ENCODE measurements around the gene SFXN3.
A peak's percentile ranks its signal among the peaks of the same experiment; 100 is the strongest.
"Not testable (repeated sequence)": the region's sequence is repeated elsewhere in the genome, so short reads cannot be mapped to it uniquely, and the experiment has no call there.

The SFXN3 gene

DNA sequence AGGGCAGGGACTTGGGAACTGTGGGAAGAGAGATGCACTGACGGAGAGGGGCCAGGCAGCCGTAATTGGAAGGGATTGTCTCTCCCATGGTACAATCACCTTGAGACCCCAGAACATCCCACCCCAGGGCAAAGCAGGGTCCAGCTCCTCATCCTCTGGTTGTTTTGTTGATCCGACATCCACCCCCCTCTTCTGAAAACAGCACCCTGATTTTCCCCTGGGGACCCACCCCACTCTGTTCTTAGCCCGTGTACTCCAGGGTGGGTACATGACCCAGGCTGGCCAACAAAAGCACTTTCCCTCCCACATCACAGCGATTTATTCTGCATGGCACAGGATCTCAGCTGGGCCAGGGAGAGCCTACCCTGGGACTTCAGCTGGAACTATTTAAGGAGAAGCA is 14.2 kb upstream of the SFXN3 start:
- no peak for DNase-seq

DNA sequence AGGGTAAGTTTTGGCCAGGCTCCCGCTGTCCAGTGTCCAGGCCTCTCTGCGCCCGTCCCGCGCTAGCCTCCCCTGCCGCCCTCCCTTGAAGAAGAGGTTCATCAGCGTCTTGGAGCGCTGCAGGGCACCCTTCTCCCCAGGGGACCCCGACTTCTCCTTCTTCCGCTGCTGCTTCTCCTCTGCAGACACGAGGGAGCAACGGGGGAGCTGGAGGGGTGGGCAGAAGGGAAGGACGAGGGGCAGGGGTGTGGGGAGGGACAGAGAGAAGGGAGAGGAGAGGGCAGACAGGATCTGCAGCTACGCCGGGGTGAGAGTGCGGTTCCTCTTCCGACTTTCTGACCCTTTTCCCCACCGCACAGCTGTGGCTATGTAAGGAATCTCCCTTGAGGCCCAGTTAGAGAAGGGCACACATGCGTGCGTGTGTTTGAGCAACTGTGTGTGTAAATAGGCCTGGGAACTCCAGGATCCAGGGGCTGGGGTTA is 12.9 kb upstream of the SFXN3 start:
- no peak for DNase-seq

DNA sequence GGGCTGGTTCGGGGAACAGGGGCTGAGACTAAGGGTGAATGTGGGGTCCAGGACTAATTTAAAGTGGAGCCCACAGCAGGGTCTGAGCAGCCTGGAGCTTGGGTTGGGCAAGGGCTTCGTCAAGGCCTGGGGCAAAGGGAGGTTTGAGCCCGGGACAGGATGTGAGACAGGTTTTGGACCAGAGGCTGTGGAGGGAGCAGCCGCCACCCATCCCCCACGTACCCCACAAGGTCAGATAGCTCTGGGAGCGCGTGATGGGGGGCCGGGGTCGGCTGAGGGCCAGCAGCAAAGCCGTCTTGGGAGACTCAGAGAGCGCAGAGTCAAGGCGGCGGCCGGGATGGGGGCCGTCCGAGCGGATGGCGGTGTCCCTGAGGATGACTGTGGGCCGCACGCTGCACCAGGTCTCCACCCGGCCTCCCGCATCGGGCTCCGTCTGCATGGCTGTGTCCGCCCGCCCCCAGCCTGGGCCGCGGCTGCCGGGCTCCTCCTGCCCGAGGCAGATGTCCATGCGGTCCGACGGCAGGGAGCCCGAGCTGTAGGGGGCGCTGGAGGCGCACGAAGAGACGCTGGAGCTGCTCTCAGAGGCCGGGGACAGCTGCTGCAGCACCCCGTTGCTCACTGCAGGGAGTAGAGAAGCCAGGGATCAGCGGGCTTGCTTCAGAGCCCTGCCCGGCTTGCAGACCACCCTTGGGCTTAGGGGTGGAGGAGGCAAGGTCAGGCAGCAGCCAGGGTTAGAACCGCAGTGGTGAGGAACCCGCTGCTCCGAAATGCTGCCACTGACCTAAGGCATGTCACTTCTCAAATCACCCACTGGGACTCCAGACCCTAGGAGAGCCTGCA is 12.2 kb upstream of the SFXN3 start:
- DNase-seq, result peak; percentile 75

DNA sequence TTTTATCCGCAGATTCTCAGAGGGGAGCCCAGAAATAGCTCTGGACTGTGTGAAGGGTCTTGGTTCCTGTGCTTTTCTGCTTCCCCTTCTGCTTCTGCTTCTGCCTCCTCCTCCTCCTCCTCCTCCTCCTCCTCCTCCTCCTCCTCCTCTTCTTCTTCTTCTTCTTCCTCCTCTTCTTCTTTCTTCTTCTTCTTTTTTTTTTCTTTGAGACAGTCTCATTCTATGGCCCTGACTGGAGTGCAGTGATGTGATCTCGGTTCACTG is 11.7 kb upstream of the SFXN3 start:
- DNase-seq, result no peak

DNA sequence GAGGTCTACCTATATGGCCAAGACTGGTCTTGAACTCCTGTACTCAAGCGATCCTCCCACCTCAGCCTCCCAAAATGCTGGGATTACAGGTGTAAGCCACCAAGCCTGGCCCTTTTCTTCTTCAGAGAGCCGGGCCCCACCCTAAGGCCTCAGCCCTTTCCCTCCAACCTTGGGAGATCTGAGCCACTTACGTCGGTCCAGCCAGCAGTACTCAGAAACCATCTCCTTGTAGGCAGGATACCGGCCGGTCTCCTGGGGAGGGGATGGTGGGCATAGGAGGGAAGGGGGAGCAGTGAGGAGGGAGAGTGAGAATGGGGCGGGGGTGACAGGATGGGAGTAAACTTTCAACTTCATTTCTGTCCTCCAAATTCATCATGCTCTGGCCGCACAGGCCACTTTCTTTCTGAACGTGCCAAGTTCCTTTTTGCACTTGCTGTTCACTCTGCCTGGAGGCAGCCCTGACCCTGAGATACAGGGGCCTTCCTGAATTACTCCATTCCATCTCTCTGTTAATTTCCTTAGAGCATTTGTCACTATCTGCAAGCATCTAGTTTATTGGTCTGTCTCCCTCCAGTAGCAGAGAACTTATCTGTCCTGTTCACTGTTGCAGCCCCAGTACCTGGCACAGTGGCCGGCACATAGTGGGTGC is 10.5 kb upstream of the SFXN3 start:
- DNase-seq, result no peak

DNA sequence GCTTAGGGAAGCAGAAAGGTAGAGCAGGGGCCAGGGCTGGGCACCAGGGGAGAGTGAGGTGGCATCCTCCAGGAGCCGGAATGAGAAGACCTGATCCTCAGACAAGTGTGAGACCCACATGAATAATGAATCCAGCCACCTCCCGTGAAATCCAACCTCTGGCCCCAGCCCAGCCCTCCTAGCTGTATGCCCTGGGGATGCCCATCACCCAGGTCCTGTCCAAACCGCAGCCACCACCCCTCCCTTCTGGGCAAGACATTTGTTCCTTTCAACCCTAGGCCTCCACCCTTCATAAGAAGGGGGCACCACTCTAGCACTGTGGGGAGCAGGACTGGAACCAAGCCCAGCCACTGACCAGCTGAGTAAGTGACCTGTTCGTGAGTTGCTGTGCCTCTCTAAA is 9.8 kb upstream of the SFXN3 start:
- no peak for DNase-seq

DNA sequence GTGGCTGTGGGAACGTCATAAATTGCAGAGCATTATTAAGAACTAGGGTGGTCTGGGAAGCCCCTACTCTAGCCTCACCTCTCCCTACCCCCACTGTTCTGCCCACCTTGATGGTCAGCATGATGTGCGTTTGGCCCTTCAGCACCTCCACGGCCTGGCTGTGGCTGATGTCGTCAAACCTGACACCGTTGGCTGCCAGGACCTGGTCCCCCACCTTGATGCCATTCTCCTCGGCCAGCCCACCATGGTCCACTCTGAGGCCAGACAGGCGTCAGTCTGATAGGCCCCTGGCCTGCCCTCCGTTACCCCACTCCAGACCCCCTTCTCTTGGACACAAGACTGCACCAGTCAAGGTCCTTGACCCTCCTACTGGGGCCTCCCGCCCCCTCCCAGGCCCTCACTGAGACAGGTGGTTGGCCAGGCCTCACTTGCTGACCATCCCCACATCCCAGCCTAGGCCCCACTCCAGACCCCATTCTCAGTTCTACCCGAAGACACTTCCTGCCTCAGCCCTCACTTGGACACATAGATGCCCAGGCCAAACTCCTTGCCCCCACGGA is 9.3 kb upstream of the SFXN3 start:
- DNase-seq, result no peak

DNA sequence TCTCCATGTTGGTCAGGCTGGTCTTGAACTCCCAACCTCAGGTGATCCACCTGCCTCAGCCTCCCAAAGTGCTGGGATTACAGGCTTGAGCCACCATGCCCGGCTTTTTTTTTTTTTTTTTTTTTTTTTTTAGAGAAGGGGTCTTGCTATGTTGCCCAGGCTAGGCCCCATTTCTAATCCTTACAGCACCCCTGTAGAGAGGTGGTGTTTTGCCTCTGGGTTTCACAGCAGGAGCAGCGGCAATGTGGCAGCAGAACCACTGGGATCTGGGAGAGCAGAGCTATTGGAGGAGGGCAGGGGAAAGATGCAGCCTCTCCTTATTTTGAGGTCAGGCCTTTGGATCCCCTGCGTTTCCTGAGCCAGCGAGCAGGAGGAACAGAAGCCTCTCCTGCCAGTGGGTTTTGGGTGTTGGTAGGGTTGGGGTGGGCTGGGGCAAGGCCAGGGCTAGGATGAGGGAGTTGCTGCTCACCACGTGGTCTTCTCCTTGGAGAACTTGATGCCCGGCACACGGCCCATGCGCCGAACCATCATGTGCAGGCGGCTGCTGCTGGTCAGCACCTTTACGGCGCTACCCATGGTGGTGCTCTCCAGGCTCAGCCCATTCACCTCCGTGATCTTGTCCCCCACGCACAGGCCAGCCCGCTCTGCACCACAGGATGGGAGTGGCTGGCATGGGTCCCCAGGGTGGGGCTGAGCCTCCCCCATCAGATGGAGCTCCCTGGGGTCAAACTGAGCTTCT is 7.9 kb upstream of the SFXN3 start:
- no peak for DNase-seq

DNA sequence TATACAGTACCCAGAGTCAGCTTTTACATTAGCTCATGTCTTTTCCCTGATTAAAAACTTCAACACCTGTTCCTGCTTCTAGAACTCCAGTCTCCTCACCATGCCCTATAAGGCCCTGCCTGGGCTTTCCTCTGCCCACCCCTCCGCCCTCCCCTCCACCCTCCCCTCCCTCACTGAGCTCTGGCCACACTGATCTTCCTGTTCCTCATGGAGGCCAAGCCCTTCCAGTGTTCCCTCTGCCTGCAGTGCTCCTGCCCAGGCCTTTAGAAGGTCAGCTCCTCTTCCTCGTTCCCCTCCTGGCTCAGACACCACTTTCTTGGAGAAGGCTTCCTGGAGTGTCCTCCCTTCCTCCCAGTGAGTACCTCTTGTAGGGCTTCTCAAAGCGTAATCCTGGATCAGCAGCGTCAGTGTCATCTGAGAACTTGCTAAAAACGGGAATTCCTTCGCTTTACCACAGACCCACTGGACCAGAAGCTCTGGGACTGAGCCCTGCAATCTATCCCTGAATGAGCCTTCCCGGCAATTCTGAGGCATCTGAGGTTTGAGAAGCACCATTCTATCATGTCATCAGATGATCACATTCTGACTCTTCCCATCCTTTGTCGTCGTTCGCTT is 3.8 kb upstream of the SFXN3 start:
- DNase-seq, result peak; percentile 51

DNA sequence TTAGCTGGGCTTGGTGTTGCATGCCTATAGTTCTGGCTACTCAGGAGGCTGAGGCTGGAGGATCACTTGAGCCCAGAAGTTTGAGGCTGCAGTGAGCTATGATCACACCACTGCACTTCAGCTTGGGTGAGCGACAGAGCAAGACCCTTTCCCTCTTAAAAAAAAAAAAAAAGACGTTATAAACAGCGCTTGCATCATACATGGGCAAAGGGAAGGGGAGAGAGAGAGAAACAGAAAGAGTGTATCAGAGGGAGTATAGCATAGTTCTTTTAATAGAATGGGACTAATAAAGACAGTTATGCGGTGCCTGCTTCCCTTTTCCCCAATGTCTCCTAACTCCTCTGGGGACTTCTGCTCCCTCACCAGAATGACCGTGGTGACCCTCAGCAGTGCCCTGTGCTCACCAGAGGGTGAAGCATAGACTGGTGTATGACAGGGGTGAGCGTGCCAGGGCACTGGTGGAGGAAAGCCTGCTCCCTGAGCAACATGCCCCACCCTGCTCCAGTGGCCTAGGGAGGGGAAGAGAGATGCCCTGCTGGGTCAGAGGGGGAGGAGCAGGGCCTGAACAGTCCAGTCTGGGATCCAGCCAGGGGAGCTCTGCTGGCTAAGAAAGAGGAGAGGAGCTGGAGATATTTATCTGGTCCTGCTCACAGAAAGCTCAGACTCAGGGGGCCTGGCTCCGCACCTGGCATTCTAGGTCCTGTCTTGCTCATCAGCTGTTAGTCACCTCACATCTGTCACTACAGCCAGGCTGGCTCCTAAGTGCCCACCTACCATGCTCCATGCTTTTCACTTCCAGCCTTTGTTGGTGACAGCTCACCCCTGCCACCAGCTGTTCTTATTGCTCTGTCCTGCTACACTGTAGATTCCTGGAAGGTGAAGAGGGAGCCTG is 2.3 kb upstream of the SFXN3 start:
- DNase-seq, result no peak

DNA sequence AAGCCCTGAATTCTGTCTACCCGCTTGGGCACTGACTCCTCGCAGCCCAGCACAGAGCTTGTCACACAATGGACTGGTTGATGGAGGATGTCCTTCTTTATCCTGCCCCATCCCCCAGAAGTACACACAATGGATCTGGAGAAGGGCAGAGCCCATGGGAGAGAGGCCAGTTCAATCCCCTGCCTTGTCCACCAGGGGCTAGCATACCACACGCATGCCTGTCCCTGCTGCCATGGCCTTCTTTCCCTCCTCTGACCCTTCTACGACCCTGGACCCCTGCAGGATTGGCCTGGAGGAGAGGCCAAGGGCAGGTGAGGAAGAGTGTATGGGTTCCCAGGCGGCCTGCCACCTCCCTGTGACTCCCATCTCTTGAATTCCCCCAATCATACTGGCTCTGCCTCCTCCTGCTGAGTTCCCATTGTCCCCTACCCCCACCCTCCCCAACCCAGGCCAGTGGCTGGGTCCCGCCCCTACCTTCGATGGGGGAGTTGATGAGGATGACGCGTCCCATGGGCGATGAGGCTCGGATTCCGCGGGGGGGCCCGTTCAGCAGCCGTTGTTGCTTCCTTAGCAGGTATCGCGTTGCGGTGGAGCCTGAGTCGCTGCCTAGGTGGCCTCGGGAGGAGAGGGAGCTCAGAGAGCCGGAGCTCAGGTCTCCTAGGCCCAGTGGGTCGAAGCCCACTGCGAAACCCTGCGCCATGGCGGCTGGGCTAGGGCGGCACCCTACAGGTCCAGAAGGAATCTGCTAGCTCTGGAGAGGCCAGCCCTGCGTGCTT is 1.3 kb upstream of the SFXN3 start:
- DNase-seq, result no peak

DNA sequence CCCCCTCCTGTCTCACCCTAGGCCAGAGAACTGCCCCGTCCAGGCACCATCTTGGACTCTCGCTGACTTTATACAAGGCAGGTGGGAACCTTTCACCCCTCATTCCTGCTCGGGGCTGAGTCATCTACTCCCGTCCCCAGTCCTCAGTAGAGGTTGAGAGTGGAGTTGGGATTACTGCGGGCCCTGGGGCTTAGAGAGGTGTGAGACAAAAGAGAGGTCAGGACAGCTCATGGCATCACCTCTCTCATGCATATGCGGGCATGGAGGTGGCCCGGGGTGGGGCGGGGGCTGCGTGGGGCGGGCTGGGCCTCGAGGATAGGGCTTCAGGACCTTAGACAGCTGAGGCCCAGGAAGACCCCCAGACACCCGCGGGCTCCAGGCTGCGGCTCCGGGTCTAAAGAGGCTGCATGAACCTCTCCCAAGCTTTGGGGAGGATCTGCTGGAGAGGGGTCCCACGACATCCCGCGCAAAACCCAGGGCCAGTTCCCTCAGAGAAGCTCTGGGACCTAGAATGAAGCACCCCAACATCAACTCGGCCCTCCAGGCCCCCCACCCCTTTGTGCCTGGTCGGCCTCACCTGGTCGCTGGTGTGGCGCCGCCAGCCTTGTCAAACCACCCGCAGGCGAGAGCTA is 422 bp upstream of the SFXN3 start:
- no peak for DNase-seq

DNA sequence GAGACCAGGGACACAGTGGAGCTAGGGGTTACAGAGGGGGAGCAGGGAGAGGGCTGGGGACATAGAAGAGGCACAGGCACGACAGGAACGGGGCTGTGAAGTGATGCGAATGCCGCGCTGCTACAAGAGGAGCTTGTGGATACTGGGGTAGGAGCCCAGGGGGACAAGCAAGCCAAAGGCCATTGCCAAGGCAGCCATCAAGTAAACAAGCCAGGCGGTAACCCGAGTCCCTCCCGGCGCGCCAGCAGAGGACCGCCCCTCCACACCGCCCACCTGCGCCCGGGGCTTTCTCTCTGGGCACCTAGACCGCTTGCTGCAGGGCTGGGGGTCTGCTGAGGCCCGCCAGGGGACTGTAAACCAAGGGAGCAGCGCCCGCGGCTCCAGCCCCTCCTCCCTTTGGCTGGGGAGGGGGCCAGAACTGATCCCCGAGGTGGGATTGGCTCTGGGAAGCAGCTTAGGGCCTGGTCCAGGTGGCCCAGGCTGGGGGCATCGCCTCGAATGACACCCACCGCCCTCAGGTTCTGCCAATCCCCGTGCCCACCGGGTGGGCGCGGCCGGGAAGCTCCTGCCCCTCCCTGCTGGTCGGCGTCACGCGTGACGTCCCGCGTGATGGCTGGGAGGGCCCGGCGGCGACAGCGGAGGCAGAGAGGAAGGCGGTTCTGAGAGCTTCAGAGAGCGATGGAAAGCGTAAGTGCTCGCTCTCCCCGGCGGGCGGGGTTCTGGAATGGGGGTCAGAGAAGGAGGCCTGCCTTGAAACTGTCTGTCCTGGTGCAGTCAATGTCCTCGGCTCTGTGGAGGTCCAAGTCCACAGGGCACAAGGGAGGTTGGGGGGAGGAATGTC is 982 bp downstream of the SFXN3 start:
- peak; percentile 72 for DNase-seq

DNA sequence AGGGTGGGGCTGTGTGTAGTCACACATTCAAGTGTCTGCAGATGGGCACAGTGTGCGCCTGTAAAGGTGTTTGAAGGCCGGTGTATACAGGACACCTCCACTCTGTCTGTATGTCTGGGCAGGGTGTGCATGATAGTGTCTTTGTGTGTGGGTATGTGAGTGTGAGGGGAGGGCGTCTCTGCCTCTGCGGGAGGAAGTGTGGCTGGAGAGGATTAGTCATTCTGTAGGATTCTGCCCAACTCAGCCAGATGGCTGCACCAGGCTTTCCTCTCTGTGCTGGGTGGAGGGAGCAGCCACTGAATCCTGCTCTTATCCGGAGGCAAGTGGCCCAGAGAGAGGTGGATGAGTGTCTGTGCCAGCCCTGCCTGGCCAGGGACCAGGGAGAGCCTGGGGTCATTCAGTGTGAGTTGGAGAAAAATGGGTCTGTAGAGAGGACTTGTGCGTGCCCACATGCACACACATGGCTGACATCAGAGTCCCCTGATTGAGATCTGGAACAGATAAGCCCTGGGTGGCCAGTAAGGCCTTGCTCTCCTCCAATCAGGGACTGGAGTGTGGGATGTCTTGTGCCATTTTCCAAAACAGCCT is 1.7 kb downstream of the SFXN3 start:
- DNase-seq, result peak; percentile 91

DNA sequence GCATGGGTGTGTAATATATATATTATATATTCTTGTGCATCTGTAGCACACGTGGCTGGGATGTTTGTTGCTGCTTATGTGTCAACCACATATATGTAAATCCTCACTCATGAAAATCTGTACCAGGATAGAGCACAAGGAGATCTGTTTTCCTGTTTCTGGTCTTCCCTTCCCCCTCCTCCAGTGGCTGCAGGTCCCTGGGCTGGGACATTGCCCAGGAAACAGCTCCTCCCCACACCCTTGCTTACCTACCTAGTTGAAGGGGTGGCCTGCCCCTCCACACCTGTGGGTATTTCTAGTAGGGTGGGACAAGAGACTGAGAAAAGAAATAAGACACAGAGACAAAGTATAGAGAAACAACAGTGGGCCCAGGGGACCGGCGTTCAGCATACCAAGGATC is 2.2 kb downstream of the SFXN3 start:
- no peak for DNase-seq

DNA sequence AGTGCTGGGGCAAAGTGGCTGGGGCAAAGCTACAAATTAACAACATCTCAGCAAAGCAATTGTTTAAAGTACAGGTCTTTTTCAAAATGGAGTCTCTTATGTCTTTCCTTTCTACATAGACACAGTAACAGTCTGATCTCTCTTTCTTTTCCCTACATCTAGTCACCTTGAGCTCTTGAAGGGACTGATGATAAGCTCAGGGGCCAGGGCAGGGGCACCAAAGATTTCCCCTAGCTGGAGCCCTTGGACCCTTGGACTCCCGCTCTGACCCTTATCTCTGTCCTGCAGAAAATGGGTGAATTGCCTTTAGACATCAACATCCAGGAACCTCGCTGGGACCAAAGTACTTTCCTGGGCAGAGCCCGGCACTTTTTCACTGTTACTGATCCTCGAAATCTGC is 3.4 kb downstream of the SFXN3 start:
- DNase-seq, result not testable (repeated sequence)

DNA sequence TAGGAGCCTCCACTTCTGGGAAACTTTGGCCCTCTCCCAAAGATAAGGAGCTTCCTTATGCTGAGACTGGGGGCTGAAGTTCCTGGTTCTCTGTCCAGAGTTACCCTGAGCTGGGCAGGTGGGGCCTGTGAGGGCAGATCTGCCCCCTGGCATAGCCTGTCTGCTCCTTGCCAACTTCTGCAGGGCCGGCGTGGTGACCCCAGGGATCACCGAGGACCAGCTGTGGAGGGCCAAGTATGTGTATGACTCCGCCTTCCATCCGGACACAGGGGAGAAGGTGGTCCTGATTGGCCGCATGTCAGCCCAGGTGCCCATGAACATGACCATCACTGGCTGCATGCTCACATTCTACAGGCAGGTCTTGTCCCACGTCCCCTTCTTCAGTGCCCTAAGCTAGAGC is 4.3 kb downstream of the SFXN3 start:
- no peak for DNase-seq

DNA sequence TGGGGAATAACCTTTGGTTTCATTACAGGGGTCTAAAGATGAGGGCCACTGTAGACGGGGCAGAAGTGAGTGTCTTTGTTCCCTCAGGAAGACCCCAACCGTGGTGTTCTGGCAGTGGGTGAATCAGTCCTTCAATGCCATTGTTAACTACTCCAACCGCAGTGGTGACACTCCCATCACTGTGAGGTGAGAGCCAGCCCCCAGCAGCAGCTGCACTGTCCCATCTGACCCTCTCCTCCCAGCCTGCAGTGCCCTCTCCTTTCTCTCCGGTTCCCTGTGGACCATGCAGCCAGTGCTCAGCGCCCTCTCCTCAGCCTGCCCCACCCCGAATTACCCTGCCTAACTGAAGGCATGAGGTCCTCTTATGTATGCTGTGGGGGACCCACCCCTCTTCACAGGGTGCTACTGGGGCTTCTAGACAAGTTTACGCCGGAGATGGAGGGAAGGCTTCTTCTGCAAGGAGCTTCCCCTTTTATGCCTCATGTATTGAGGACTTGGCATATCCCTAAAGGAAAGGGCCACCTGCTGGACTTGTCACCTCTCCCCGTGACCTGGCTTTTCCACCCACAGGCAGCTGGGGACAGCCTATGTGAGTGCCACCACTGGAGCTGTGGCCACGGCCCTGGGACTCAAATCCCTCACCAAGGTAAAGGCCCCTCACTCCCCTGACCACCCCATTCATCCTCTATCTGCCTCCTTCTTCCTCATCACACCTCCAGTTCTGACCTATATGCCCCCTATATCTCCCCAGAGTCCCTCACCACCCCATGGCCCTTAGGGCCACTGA is 5.1 kb downstream of the SFXN3 start:
- no peak for DNase-seq

DNA sequence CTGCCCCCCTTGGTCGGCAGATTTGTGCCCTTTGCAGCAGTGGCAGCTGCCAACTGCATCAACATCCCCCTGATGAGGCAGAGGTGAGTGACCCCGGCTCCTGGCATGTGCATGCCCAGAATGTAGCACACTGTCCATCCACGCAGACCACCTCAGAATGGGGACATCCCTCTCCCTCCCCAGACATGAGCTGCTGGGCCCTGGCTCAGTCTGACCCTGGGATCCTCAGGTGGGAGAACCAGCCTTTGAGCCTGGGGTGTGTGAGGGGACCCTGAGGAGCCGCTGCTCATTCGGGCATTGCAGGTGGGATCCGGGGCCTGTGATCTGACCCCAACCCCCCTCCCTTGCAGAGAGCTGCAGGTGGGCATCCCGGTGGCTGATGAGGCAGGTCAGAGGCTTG is 5.7 kb downstream of the SFXN3 start:
- no peak for DNase-seq
